HEK293 (cell line): ENCODE measurements around the gene C2CD2L.

Experiments
- ZNF112 ChIP-seq: fragments of 450-650 bp; formaldehyde crosslinking; IDR thresholded peaks from 2 replicates; pipeline ENCODE4 v1.5.0; 2017; ENCODE audit warnings: missing biosample characterization, missing genetic modification characterization
- ZNF138 ChIP-seq: fragments of 450-650 bp; formaldehyde crosslinking; IDR thresholded peaks from 2 replicates; pipeline ENCODE4 v1.5.1; 2016; ENCODE audit warnings: missing biosample characterization, missing genetic modification characterization, borderline replicate concordance
- ZNF292 ChIP-seq: fragments of 450-650 bp; formaldehyde crosslinking; IDR thresholded peaks from 2 replicates; pipeline ENCODE4 v1.5.1; 2016; ENCODE audit warnings: low read depth, missing biosample characterization, missing genetic modification characterization, borderline replicate concordance
- ZNF521 ChIP-seq: fragments of 450-650 bp; formaldehyde crosslinking; IDR thresholded peaks from 2 replicates; pipeline ENCODE4 v1.5.1; 2017; ENCODE audit warnings: missing biosample characterization, mild to moderate bottlenecking, missing genetic modification characterization
- TF ChIP-seq, protein P1 (sequence below): fragments of 450-650 bp; formaldehyde crosslinking; IDR thresholded peaks from 2 replicates; pipeline ENCODE4 v1.5.1; 2016; ENCODE audit warnings: missing biosample characterization, missing genetic modification characterization
- TF ChIP-seq, protein P2 (sequence below): fragments of 450-650 bp; formaldehyde crosslinking; IDR thresholded peaks from 2 replicates; pipeline ENCODE4 v1.5.1; 2016; ENCODE audit warnings: missing biosample characterization, missing genetic modification characterization
- TF ChIP-seq, protein P3 (sequence below): fragments of 450-650 bp; formaldehyde crosslinking; IDR thresholded peaks from 2 replicates; pipeline ENCODE4 v1.5.1; 2016; ENCODE audit warnings: missing biosample characterization, missing genetic modification characterization

DNA sequence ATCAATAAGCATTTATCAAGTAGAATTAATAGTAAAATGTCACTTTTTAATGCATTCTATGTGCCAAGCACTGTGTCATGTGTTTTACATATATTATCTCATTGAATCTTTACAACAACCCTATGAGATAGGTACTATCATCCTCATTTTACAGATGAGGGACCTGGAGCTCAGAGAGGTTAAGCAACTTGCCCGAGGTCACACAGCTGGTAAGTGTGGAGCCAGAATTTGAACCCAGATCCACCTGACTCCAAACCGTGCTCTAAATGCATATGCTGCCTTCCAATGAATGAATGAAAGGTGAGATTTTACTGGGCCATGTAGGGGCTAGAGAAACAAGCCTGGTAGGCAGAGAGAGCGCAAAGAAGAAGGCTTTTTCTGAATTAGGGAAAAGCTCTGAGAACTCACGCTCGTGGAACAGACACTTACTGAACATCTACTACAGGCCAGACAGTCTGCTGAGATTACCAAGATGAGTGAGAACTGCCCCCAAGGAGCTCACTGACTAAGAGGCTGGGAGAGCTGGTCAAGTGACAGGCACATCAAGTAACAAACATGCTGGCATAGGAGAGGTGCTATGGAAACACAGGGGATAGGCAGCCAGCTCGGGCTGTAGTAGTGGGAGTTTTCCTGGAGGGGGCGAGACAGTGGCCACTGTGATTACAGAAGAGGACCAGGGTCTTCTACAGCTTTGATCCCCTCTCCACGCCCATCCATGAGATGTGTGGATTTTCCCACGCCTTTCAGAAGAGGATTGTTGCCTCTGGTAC, 46.1 kb downstream of the C2CD2L start:
- TF ChIP-seq, protein P1, sequence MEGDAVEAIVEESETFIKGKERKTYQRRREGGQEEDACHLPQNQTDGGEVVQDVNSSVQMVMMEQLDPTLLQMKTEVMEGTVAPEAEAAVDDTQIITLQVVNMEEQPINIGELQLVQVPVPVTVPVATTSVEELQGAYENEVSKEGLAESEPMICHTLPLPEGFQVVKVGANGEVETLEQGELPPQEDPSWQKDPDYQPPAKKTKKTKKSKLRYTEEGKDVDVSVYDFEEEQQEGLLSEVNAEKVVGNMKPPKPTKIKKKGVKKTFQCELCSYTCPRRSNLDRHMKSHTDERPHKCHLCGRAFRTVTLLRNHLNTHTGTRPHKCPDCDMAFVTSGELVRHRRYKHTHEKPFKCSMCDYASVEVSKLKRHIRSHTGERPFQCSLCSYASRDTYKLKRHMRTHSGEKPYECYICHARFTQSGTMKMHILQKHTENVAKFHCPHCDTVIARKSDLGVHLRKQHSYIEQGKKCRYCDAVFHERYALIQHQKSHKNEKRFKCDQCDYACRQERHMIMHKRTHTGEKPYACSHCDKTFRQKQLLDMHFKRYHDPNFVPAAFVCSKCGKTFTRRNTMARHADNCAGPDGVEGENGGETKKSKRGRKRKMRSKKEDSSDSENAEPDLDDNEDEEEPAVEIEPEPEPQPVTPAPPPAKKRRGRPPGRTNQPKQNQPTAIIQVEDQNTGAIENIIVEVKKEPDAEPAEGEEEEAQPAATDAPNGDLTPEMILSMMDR (tag by site-specific recombination) = no peak
- TF ChIP-seq, protein P2, sequence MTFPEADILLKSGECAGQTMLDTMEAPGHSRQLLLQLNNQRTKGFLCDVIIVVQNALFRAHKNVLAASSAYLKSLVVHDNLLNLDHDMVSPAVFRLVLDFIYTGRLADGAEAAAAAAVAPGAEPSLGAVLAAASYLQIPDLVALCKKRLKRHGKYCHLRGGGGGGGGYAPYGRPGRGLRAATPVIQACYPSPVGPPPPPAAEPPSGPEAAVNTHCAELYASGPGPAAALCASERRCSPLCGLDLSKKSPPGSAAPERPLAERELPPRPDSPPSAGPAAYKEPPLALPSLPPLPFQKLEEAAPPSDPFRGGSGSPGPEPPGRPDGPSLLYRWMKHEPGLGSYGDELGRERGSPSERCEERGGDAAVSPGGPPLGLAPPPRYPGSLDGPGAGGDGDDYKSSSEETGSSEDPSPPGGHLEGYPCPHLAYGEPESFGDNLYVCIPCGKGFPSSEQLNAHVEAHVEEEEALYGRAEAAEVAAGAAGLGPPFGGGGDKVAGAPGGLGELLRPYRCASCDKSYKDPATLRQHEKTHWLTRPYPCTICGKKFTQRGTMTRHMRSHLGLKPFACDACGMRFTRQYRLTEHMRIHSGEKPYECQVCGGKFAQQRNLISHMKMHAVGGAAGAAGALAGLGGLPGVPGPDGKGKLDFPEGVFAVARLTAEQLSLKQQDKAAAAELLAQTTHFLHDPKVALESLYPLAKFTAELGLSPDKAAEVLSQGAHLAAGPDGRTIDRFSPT (tag by site-specific recombination) = no peak
- TF ChIP-seq ZNF292 (tag by site-specific recombination) = no peak
- no peak for TF ChIP-seq ZNF112 (tag by site-specific recombination)
- no peak for TF ChIP-seq ZNF138 (tag by site-specific recombination)
- TF ChIP-seq ZNF521 (tag by site-specific recombination) = no peak
- TF ChIP-seq, protein P3, sequence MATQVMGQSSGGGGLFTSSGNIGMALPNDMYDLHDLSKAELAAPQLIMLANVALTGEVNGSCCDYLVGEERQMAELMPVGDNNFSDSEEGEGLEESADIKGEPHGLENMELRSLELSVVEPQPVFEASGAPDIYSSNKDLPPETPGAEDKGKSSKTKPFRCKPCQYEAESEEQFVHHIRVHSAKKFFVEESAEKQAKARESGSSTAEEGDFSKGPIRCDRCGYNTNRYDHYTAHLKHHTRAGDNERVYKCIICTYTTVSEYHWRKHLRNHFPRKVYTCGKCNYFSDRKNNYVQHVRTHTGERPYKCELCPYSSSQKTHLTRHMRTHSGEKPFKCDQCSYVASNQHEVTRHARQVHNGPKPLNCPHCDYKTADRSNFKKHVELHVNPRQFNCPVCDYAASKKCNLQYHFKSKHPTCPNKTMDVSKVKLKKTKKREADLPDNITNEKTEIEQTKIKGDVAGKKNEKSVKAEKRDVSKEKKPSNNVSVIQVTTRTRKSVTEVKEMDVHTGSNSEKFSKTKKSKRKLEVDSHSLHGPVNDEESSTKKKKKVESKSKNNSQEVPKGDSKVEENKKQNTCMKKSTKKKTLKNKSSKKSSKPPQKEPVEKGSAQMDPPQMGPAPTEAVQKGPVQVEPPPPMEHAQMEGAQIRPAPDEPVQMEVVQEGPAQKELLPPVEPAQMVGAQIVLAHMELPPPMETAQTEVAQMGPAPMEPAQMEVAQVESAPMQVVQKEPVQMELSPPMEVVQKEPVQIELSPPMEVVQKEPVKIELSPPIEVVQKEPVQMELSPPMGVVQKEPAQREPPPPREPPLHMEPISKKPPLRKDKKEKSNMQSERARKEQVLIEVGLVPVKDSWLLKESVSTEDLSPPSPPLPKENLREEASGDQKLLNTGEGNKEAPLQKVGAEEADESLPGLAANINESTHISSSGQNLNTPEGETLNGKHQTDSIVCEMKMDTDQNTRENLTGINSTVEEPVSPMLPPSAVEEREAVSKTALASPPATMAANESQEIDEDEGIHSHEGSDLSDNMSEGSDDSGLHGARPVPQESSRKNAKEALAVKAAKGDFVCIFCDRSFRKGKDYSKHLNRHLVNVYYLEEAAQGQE (tag by site-specific recombination) = no peak
